Lower lobe of right lung (tissue), 2 donors: ENCODE results near the gene SMYD3. TPM values are rescaled to one million over a fixed set of nuclear protein-coding genes. Genes with fewer than 3 reads are reported as not detected.

Experiments
- ATAC-seq, 2 donors: fragments of 200-7000 bp; cut with Tn5 transposase; one replicate each; pipeline ENCODE4 v1.9.1; 2020 to 2022; ENCODE audit warnings: mild to moderate bottlenecking in 2 of 2, moderate library complexity in 2 of 2
- DNase-seq: peaks from one replicate; pipeline ENCODE4 v3.0.0-alpha.2; 2020
- H3K27ac ChIP-seq: fragments of 200-600 bp; one replicate; pipeline ENCODE4 v1.8.0; 2022
- H3K27me3 ChIP-seq: fragments of 200-600 bp; one replicate; pipeline ENCODE4 v1.8.0; 2022; ENCODE audit warnings: low read depth
- H3K36me3 ChIP-seq: fragments of 200-600 bp; one replicate; pipeline ENCODE4 v1.8.0; 2022; ENCODE audit warnings: mild to moderate bottlenecking
- H3K4me1 ChIP-seq: fragments of 200-600 bp; one replicate; pipeline ENCODE4 v1.8.0; 2022
- H3K4me3 ChIP-seq: fragments of 200-600 bp; one replicate; pipeline ENCODE4 v1.8.0; 2022; ENCODE audit warnings: mild to moderate bottlenecking
- H3K9me3 ChIP-seq: fragments of 200-600 bp; one replicate; pipeline ENCODE4 v1.8.0; 2022
- intact Hi-C: fragments of 100-400 bp; cut with DNase I; formaldehyde crosslinking; loops from one replicate; pipeline ENCODE4 v1.11.0; 2022
- total RNA-seq: library from RNA; stranded (reverse); fragmentation: NEBNext Ultra II Directional; extraction: Animal tissue kit (Norgen Biotek cat#: 25700); gene quantifications from one replicate; pipeline ENCODE4 v1.2.1, GENCODE V29; 2021
- TF ChIP-seq, protein P1 (sequence below): fragments of 200-600 bp; IDR thresholded peaks from one replicate; pipeline ENCODE4 v1.8.0; 2022; ENCODE audit warnings: antibody characterized with exemption, mild to moderate bottlenecking
- donor health status: DM: no; HTN: yes; CAD: no; lungs with severe emphysema.

Gene SMYD3
- total RNA-seq, 1 donor from 2014 or later: 20.5 TPM

GRCh38 chr1:246179401-246179800 lies 327.7 kb downstream of the SMYD3 start:
- Histone ChIP-seq H3K27me3 (no peaks in the 10 kb centered on the region), H3K4me3 (no peak overlapping the region), H3K36me3 (no peaks in the 10 kb centered on the region), H3K27ac (no peak overlapping the region), H3K4me1 (no peaks in the 10 kb centered on the region), H3K9me3 (no peaks in the 10 kb centered on the region)
- DNase-seq (no peak), ATAC-seq (no peak)
- TF ChIP-seq, protein P1, sequence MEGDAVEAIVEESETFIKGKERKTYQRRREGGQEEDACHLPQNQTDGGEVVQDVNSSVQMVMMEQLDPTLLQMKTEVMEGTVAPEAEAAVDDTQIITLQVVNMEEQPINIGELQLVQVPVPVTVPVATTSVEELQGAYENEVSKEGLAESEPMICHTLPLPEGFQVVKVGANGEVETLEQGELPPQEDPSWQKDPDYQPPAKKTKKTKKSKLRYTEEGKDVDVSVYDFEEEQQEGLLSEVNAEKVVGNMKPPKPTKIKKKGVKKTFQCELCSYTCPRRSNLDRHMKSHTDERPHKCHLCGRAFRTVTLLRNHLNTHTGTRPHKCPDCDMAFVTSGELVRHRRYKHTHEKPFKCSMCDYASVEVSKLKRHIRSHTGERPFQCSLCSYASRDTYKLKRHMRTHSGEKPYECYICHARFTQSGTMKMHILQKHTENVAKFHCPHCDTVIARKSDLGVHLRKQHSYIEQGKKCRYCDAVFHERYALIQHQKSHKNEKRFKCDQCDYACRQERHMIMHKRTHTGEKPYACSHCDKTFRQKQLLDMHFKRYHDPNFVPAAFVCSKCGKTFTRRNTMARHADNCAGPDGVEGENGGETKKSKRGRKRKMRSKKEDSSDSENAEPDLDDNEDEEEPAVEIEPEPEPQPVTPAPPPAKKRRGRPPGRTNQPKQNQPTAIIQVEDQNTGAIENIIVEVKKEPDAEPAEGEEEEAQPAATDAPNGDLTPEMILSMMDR: no peak
- intact Hi-C loops: no loop called here

- intact Hi-C loops: no loop called here
These were observed 328.3 kb downstream of the SMYD3 start for GRCh38 chr1:246178717-246179311.

DNA sequence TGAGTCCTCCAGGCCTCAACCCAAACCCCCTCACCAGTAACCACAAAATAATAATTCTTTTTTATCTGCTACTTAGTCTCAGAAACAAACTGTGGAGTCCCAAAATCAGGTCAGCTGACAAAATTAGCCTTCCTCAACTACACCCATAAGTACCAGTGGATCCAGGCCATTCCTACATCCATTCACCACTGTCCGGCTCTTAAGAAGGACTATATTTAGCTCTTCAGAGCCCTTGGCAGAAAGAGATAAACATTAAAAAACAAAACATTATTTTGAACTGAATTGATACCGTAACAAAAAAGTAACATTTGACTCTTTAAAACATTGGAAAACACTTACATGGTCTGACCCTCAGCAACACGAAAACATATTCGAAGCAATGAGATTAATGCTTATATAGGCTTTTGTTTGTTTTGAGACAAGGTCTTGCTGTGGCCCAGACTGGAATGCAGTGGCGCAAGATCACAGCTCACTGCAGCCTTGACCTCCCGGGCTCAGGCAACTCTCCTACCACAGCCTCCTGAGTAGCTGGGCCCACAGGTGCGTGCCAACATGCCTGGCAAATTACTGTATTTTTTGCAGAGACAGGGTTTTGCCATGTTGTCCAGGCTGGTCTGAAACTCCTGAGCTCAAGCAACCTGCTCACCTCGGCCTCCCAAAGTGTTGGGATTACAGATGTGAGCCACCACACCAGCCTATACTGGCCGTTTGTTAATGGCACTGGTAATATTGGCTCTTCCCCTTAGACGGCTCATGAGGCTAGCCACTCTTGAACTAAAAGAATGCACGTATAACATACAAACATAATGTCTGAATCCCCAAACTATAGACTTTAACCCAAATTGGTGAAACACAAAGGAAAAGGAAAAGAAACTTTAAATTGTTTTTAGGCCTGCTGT lies 330.7 kb downstream of the SMYD3 start:
- ATAC-seq: no peak

More at GRCh38 chr1:246178717-246179311, 328.3 kb downstream of the SMYD3 start:
- no peaks in the 10 kb centered on the region for H3K27me3 ChIP-seq
- H3K9me3 ChIP-seq: no peaks in the 10 kb centered on the region
- no peaks in the 10 kb centered on the region for H3K36me3 ChIP-seq
- no peak for ATAC-seq
- H3K27ac ChIP-seq: no peak overlapping the region
- H3K4me1 ChIP-seq: no peaks in the 10 kb centered on the region
- TF ChIP-seq, protein P1: no peak
- no peak overlapping the region for H3K4me3 ChIP-seq
- no peak for DNase-seq

GRCh38 chr1:246170574-246171261 lies 336.4 kb downstream of the SMYD3 start:
- TF ChIP-seq, protein P1: no peak
- H3K27me3 ChIP-seq: no peaks in the 10 kb centered on the region
- intact Hi-C loops: no loop called here
- H3K27ac ChIP-seq: no peak overlapping the region
- H3K4me3 ChIP-seq: no peak overlapping the region
- no peaks in the 10 kb centered on the region for H3K36me3 ChIP-seq
- no peaks in the 10 kb centered on the region for H3K9me3 ChIP-seq
- no peak for ATAC-seq
- H3K4me1 ChIP-seq: no peaks in the 10 kb centered on the region
- DNase-seq: no peak

More for the DNA sequence above, 330.7 kb downstream of the SMYD3 start:
- Histone ChIP-seq H3K27ac (no peak overlapping the region), H3K4me1 (no peaks in the 10 kb centered on the region), H3K27me3 (no peaks in the 10 kb centered on the region), H3K4me3 (no peak overlapping the region), H3K9me3 (no peaks in the 10 kb centered on the region), H3K36me3 (no peaks in the 10 kb centered on the region)
- intact Hi-C loops: no loop called here
- TF ChIP-seq, protein P1: no peak
- DNase-seq: peak; percentile 49

DNA sequence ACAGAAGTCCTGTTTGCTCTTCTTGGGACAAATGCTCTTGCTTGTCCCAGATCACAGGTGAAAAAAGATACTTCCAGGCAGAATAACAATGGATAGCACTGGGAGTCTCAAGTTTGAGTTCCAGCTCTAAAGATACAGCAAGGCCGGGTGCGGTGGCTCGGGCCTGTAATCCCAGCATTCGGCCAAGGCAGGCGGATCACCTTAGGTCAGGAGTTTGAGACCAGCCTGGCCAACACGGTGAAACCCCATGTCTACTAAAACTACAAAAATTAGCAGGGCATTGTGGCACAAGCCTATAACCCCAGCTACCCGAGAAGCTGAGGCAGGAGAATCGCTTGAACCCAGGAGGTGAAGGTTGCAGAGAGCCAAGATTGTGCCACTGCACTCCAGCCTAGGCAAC lies 337.6 kb downstream of the SMYD3 start:
- DNase-seq: no peak
- H3K4me1 ChIP-seq: no peaks in the 10 kb centered on the region
- intact Hi-C loops: no loop called here
- ATAC-seq: no peak
- H3K9me3 ChIP-seq: no peaks in the 10 kb centered on the region
- no peaks in the 10 kb centered on the region for H3K27me3 ChIP-seq
- TF ChIP-seq, protein P1: no peak
- no peak overlapping the region for H3K4me3 ChIP-seq
- H3K27ac ChIP-seq: no peak overlapping the region
- no peaks in the 10 kb centered on the region for H3K36me3 ChIP-seq
